ENCODE measurements around the gene PKM.
"Not testable (repeated sequence)": the region's sequence is repeated elsewhere in the genome, so short reads cannot be mapped to it uniquely, and the experiment has no call there.

The PKM gene

DNA sequence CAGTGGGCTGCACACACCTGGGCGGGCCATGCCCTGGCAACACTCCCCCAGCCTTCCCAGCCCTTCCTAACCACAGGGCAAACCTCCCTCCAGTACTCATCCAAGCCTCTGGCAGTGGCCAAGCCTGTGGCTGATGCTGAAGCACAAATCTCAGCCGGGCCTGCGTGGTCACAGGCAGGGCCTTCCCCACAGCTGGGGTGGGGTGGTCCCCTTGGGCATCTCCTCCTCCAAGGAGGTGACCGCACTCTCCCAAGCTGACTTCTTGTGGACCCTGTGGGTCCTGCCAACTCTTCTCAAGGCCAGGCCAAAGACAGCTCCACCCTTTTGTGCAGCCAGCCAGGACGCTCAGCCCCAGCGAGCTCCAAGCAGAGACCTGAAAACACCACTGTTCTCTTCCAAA lies 54.8 kb downstream of the PKM start:
- no peak for DNase-seq (ENCODE audit: low spot score)

- DNase-seq (ENCODE audit: low spot score) = no peak
These were observed 55.6 kb downstream of the PKM start for GRCh38 chr15:72175186-72176044.

DNA sequence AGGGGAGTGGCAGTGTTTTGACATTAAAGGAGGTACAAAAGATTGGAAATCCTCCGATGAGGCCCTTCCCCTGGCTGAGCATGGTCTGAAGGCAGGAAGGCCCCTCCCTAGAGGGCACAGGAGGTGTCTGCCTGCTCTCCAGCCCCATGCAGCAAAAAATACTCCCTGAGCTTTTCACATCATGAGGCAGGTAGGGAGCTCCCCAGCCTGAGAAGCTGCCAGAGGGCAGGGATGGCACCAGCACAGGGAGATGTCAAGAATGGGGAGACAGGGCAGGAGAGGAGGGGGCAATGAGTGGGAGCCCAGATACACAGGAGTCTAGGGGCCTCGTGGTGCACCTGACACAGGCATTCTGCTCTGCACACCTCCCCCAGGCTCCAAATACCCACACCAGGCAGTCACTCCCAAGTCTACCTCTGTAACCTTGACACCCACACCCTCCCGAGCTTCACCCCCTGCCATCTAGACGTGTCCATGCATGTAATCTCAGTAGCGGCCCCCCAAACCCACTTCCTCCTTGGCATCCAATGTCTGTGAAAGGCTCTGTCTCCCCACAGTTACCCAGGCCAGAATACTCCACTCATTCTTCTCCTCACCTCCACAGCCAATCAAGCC lies 56.3 kb downstream of the PKM start:
- DNase-seq (ENCODE audit: low spot score) = no peak

DNA sequence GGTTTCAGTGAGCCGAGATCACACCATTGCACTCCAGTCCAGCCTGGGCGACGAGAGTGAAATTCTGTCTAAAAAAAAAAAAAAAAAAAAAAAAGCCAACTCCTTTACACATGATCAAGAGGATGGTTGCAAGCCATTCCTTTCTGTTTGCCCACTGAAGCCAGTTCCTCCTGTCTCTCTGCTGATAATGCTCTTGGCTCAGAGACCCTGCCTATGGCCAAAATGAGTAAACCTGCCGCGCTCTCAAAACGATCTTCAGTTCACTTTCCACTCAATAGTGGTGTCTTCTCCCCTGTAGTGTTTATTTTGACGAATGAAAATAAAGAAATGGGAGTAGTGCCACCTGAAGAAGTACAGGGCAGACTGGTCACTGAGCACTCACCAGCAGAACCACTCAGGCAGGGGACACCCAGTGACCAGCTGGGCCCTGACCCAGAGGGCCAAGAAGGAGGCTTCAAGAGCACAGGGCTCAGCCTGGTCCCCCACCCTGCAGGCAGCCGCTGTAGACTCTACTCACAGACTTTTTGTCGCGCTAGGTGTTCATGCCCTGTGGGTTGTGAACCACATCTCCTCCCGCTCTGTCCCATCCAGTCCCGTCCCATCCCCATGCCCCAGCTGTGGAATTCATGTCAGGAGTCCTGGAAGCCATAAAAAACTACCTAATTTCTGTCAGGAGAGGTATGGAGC lies 57.0 kb downstream of the PKM start:
- no peak for DNase-seq (ENCODE audit: low spot score)

GRCh38 chr15:72173401-72173800 lies 57.6 kb downstream of the PKM start:
- DNase-seq (ENCODE audit: low spot score) = no peak

GRCh38 chr15:72172796-72173195 lies 58.2 kb downstream of the PKM start:
- DNase-seq (ENCODE audit: low spot score) = no peak

GRCh38 chr15:72171978-72172377 lies 59.0 kb downstream of the PKM start:
- DNase-seq (ENCODE audit: low spot score) = not testable (repeated sequence)

DNA sequence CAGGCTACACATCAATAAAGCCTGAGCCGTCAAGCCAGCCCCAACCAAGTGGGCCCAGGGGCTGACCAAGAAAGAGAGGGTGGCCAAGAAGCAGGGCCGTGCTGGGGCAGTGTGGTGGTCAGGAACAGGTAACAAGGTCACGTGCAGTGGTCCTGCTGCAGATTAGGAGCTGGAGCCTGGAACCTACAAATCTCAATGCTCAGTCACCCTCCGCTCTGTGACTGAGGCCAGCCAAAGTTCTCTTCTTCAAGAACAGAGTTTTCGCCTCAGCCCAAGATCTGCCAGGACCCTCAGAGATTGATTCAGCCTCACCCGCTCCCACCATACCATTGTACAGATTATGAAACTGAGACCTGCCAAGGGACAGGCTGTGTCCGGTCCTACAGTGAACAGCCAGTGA lies 60.3 kb downstream of the PKM start:
- DNase-seq (ENCODE audit: low spot score) = no peak

GRCh38 chr15:72169921-72170611 lies 60.9 kb downstream of the PKM start:
- no peak for DNase-seq (ENCODE audit: low spot score)

DNA sequence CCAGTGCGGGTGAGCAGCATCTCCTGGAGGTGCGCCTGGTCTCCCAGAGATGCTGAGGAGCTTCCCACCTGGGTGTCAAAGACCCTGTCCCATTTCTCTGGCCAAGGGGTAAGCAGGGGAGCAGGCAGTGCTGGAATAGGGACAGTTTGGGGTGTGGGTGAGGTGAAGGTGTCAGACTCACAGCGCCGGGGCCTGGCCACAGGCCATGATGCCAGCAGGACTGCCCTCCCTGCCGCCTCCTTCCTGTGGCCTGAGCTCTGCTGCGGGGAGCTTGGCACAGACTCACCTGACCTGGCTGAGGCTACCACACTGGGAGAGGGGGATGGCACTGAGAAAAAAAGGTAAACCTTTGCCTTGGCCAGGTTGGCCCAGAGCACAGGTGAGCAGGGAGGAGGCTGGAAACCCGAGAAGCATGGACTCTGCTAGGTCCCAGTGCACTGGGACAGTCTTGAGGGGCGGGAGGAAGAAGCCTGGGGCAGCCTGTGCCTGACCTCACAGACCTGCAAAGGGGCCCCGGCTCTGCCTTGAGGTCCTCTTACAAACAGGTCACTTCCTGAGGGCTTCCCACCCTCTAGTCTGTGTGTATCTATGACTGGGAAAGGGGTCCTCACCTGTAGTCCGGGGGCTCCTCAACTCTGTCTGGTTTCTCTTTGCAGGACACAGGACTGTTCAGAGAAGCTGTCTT lies 61.6 kb downstream of the PKM start:
- DNase-seq (ENCODE audit: low spot score) = no peak

GRCh38 chr15:72168808-72169190 lies 62.2 kb downstream of the PKM start:
- DNase-seq (ENCODE audit: low spot score) = no peak

DNA sequence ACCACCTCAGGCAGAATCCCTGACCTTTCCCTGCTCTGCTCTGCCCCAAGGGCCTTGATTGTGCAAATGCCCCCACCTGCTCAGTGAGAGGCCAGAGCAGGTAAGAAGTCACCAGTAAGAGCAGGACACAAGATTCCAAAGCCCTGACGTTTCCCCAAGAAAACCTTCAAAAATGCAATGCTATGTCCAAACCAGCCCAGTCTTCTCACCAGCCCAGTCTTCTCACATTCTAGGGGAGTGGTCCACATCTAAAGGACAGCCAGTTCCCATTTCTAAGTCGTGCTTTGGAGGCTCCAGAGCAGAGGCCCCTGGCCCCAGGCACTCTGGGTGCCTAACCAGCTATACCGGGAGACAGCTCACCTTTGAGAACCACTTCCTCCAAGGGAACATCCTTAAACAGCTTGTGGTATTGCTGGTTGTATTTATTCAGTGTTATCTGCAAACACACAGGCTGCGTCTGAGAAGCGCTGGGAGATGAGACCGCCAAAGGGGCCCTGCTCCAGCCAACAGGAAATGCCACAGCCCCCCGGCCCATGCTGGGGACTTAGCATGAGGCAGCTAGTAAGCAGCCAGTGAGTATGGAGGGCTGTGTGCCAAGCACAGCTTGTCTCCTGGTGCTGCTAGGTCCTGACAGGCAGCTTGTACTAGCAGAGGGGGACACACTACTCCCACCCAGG lies 62.7 kb downstream of the PKM start:
- DNase-seq (ENCODE audit: low spot score) = no peak

DNA sequence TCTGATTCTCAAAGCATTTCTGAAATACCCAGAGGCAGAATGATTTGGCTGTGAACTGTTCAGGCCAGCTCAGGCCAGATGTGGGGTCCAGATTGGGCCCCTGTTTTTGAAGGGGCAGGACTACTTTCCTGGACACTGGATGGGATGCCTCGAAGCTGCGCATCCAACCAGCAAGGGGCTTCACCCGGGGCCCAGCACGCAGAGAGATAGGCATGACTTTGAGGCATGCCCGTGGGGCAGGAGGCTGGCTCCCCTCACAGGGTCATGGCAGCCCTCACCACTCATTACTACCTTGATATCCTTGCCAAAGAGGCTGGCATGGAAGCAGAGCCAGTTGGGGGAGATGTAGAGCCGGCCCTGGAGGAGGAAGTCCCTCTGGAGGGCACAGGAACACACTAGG lies 63.5 kb downstream of the PKM start:
- DNase-seq (ENCODE audit: low spot score) = no peak

DNA sequence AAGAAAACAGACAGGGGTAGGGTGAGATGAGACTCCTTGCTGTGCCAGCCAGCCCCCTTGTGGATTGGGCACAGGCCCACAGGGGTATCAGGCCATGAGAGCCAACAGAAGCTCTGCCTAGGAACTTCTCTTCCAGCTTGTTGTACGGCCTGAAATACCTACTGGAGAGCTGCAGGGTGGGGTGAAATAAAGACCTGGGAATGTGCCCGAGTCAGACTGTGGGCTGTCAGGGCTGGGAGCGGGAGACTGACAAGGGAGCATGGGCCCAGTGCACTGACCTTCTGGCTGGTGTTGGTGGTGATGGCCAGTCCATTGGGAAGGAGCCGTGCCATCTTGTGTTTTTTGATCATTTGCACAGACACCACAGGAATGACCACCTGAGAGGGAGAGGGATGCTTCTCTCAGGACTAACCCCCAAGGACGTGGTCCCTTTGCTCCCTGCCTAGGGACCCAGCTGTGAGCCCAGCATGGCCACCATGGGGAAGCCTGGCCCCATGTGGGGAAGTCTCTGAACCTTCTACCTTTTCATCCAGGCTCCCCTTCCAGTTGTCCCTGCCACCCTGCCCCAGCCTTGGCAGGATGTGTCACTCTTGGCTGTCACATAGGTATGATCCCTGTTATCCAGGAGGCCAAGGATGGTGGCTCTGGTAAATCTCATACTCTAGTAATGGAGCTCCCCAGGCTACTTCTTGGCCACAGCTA lies 64.1 kb downstream of the PKM start:
- no peak for DNase-seq (ENCODE audit: low spot score)

GRCh38 chr15:72163719-72164118 lies 67.3 kb downstream of the PKM start:
- no peak for DNase-seq (ENCODE audit: low spot score)

- no peak for DNase-seq (ENCODE audit: low spot score)
These were observed 68.4 kb downstream of the PKM start for GRCh38 chr15:72162569-72162968.

- no peak for DNase-seq (ENCODE audit: low spot score)
These were observed 69.4 kb downstream of the PKM start for GRCh38 chr15:72161361-72162132.

DNA sequence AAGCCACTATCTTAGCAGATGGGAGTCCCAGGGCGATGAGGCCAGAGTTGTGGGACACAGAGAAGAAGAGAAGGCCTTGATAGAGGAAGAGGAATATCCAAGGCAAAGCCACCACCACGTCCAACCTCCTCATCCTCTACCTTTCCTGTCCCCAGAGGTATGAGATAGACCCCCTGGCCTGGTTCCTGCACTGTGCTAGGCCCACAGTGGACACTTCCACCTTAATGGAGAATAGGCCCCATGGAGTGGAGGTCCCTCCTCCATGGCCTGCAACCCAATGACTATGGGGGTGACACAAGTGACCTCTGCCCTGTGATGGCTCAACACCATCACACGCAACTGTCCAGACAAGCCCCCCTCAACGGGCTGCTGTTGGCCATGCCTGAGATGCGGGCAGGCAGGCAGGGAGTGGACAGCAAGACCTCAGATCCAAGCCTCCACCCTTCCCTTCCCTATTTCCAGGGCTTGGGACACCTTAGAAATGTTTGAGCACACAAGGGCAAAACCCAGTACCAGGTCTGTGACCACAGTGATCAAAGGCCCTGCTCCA lies 70.2 kb downstream of the PKM start:
- DNase-seq (ENCODE audit: low spot score) = no peak

DNA sequence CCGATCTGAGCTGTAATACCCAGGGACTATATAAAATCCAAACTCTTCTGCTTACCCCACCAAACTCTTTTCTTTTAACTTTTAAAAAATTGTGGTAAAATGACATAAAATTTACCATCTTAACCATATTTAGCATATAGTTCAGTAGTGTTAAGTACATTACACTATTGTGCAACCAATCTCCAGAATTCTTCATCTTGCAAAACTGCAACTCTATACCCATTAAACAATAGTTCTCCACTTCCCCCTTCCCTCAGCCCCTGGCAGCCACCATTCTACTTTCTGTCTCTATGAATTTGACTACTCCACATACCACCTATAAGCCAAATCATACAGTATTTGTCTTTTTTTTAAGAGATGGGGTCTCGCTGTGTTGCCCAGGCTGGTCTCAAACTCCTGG lies 74.1 kb downstream of the PKM start:
- DNase-seq (ENCODE audit: low spot score) = no peak
